Small intestine (tissue), 7 donors: ENCODE data around the gene MRE11. TPM values are rescaled to one million over a fixed set of nuclear protein-coding genes. Genes with fewer than 3 reads are reported as not detected.

ENCODE experiments used
- DNase-seq, 2 donors: peaks; one replicate each; pipeline versions ENCODE4 v3.0.0 to v3.0.0-alpha.2; 2013
- FAIRE-seq: peaks from 2 replicates; lab custom pipeline; 2012; peaks lifted over from hg19 to GRCh38; lab: Jason Lieb, UNC
- H3K27ac ChIP-seq, 3 donors: one replicate each; pipeline ENCODE4 v1.5.1; 2013; ENCODE audit warnings: low read length in 2 of 3, mild to moderate bottlenecking in 2 of 3, control low read depth in 1 of 3, inconsistent platforms in 1 of 3, low read depth in 1 of 3, moderate library complexity in 1 of 3
- H3K27me3 ChIP-seq, 3 donors: one replicate each; pipeline ENCODE4 v1.6.1; 2013; ENCODE audit warnings: low read length in 3 of 3, inconsistent platforms in 1 of 3; ENCODE audit not compliant: control insufficient read depth in 3 of 3, insufficient read depth in 3 of 3
- H3K36me3 ChIP-seq, 3 donors: one replicate each; pipeline ENCODE4 v1.6.1; 2013; ENCODE audit warnings: low read length in 3 of 3, inconsistent platforms in 1 of 3, low read depth in 1 of 3, mild to moderate bottlenecking in 1 of 3, moderate library complexity in 1 of 3; ENCODE audit not compliant: control insufficient read depth in 3 of 3, insufficient read depth in 2 of 3
- H3K4me1 ChIP-seq, 3 donors: one replicate each; pipeline ENCODE4 v1.6.1; 2013; ENCODE audit warnings: low read length in 2 of 3, inconsistent platforms in 1 of 3, low read depth in 1 of 3, mild to moderate bottlenecking in 1 of 3, moderate library complexity in 1 of 3; ENCODE audit not compliant: control insufficient read depth in 3 of 3, insufficient read depth in 2 of 3
- H3K4me3 ChIP-seq, 3 donors: one replicate each; pipeline ENCODE4 v1.5.1; 2013; ENCODE audit warnings: low read length in 3 of 3, control low read depth in 1 of 3, inconsistent platforms in 1 of 3, low read depth in 1 of 3, mild to moderate bottlenecking in 1 of 3, moderate library complexity in 1 of 3
- H3K9me3 ChIP-seq, 2 donors: one replicate each; pipeline ENCODE4 v1.6.1; 2013; ENCODE audit warnings: low read depth in 1 of 2, low read length in 1 of 2; ENCODE audit not compliant: control insufficient read depth in 2 of 2, insufficient read depth in 1 of 2
- WGBS, 3 donors: extraction: QIAGEN DNeasy Blood & Tissue Kit; methylation state at CpG; one replicate each; pipeline ENCODE4 v1.1.7; 2013; 5-methylcytosine and 5-hydroxymethylcytosine counted together
- polyA plus RNA-seq, 4 donors: library from polyadenylated mRNA; stranded (reverse) in 3 of 4; unstranded in 1 of 4; fragments of 200-250 nt in 3 of 4; fragments of 120-200 nt in 1 of 4; gene quantifications; one replicate each; pipeline versions ENCODE4 v1.2.1 to v1.2.3, GENCODE V29; 2013
- donor health status: healthy with polysubstance abuse.
- donor health status: control.
- donor health status: control.
- donor health status: Bipolar disorder and iron deficiency.
- donor health status: healthy.

MRE11 gene
- polyA plus RNA-seq, 4 donors = 1.1 to 24.3 (median 3.9) TPM

GRCh38 chr11:94528551-94528950 lies 34.9 kb upstream of the MRE11 start:
- Histone ChIP-seq H3K27ac (no peak overlapping the region), H3K9me3 (no peaks in the 10 kb centered on the region), H3K27me3 (peaks cover 0 to 1% (median 0%) of the 10 kb centered on the region in 3 donors), H3K36me3 (no peaks in the 10 kb centered on the region), H3K4me1 (peaks cover 0 to 7% (median 0%) of the 10 kb centered on the region in 3 donors), H3K4me3 (no peak overlapping the region)
- DNase-seq (no peak), FAIRE-seq (no peak)

GRCh38 chr11:94526645-94527438 lies 33.2 kb upstream of the MRE11 start:
- H3K4me3 ChIP-seq = no peak overlapping the region
- 71 to 76% (median 73%) methylated on average over 4 of the region's 4 CpGs for WGBS, 3 donors
- FAIRE-seq (no peak), DNase-seq (no peak)
- no peak overlapping the region for H3K27ac ChIP-seq
- H3K4me1 ChIP-seq = peaks cover 0 to 7% (median 0%) of the 10 kb centered on the region in 3 donors
- no peaks in the 10 kb centered on the region for H3K36me3 ChIP-seq
- H3K9me3 ChIP-seq = no peaks in the 10 kb centered on the region
- peaks cover 0 to 1% (median 0%) of the 10 kb centered on the region in 3 donors for H3K27me3 ChIP-seq

GRCh38 chr11:94525546-94526324 lies 32.1 kb upstream of the MRE11 start:
- no peaks in the 10 kb centered on the region for H3K36me3 ChIP-seq
- H3K4me1 ChIP-seq = peaks cover 0 to 7% (median 0%) of the 10 kb centered on the region in 3 donors
- H3K9me3 ChIP-seq = no peaks in the 10 kb centered on the region
- 10 to 37% (median 31%) methylated on average over 5 of the region's 5 CpGs for WGBS, 3 donors
- no peak for FAIRE-seq
- H3K4me3 ChIP-seq = no peak overlapping the region
- peak; percentile 49 to 87 for DNase-seq
- H3K27ac ChIP-seq = no peak overlapping the region
- H3K27me3 ChIP-seq = peaks cover 0 to 1% (median 0%) of the 10 kb centered on the region in 3 donors

GRCh38 chr11:94524341-94524740 lies 30.7 kb upstream of the MRE11 start:
- FAIRE-seq (no peak), DNase-seq (no peak)
- H3K4me1 ChIP-seq = peaks cover 0 to 7% (median 0%) of the 10 kb centered on the region in 3 donors
- H3K9me3 ChIP-seq = no peaks in the 10 kb centered on the region
- no peaks in the 10 kb centered on the region for H3K36me3 ChIP-seq
- WGBS, 3 donors = 85 to 94% (median 87%) methylated on average over 1 of the region's 1 CpG
- H3K27me3 ChIP-seq = peaks cover 0 to 1% (median 0%) of the 10 kb centered on the region in 3 donors
- H3K27ac ChIP-seq = no peak overlapping the region
- no peak overlapping the region for H3K4me3 ChIP-seq

- WGBS, 3 donors = 29 to 66% (median 44%) methylated on average over 5 of the region's 5 CpGs
- Histone ChIP-seq H3K4me1 (peaks cover 0 to 7% (median 0%) of the 10 kb centered on the region in 3 donors), H3K27ac (no peak overlapping the region), H3K4me3 (no peak overlapping the region), H3K36me3 (no peaks in the 10 kb centered on the region), H3K27me3 (peaks cover 0 to 1% (median 0%) of the 10 kb centered on the region in 3 donors), H3K9me3 (no peaks in the 10 kb centered on the region)
- FAIRE-seq (no peak), DNase-seq (peak; percentile 48 to 56)
Observed at GRCh38 chr11:94521684-94522083, 28.0 kb upstream of the MRE11 start.

GRCh38 chr11:94519478-94520084 lies 25.9 kb upstream of the MRE11 start:
- DNase-seq (peak; percentile 48 to 56), FAIRE-seq (peak; percentile 82)
- no peaks in the 10 kb centered on the region for H3K4me1 ChIP-seq
- no peak overlapping the region for H3K27ac ChIP-seq
- no peaks in the 10 kb centered on the region for H3K9me3 ChIP-seq
- no peaks in the 10 kb centered on the region for H3K36me3 ChIP-seq
- H3K27me3 ChIP-seq = peaks cover 0 to 1% (median 0%) of the 10 kb centered on the region in 3 donors
- 2 to 11% (median 7%) methylated on average over 5 of the region's 5 CpGs for WGBS, 3 donors
- no peak overlapping the region for H3K4me3 ChIP-seq

GRCh38 chr11:94518300-94518699 lies 24.7 kb upstream of the MRE11 start:
- H3K9me3 ChIP-seq = no peaks in the 10 kb centered on the region

GRCh38 chr11:94516725-94517124 lies 23.1 kb upstream of the MRE11 start:
- no peaks in the 10 kb centered on the region for H3K36me3 ChIP-seq
- no peaks in the 10 kb centered on the region for H3K9me3 ChIP-seq
- H3K27me3 ChIP-seq = no peaks in the 10 kb centered on the region
- 0 to 49% (median 44%) methylated on average over 1 of the region's 1 CpG for WGBS, 3 donors
- H3K27ac ChIP-seq = no peak overlapping the region
- DNase-seq = no peak
- FAIRE-seq = no peak
- peaks cover 0 to 10% (median 3%) of the 10 kb centered on the region in 3 donors for H3K4me1 ChIP-seq
- no peak overlapping the region for H3K4me3 ChIP-seq

More at GRCh38 chr11:94518300-94518699, 24.7 kb upstream of the MRE11 start:
- Histone ChIP-seq H3K27ac (no peak overlapping the region), H3K4me3 (no peak overlapping the region), H3K27me3 (no peaks in the 10 kb centered on the region), H3K4me1 (peaks cover 0 to 5% (median 2%) of the 10 kb centered on the region in 3 donors), H3K36me3 (no peaks in the 10 kb centered on the region)
- no peak for FAIRE-seq
- WGBS, 3 donors = 65 to 82% (median 65%) methylated on average over 4 of the region's 4 CpGs
- DNase-seq = no peak
